IPS-15b (cell line): ENCODE data around the gene FSD1.

Experiments used
- H3K27me3 ChIP-seq: one replicate; pipeline ENCODE4 v1.6.1; 2013; ENCODE audit warnings: low read length; ENCODE audit not compliant: control insufficient read depth, insufficient read depth
- H3K36me3 ChIP-seq: one replicate; pipeline ENCODE4 v1.6.1; 2013; ENCODE audit warnings: low read length; ENCODE audit not compliant: control insufficient read depth, insufficient read depth
- H3K4me1 ChIP-seq: one replicate; pipeline ENCODE4 v1.6.1; 2013; ENCODE audit warnings: mild to moderate bottlenecking, low read length; ENCODE audit not compliant: control insufficient read depth, insufficient read depth
- H3K4me3 ChIP-seq: one replicate; pipeline ENCODE4 v1.5.1; 2013; ENCODE audit warnings: low read depth, low read length
- H3K9ac ChIP-seq: one replicate; pipeline ENCODE4 v1.6.1; 2013; ENCODE audit warnings: low read depth, mild to moderate bottlenecking, low read length
- H3K9me3 ChIP-seq: one replicate; pipeline ENCODE4 v1.6.1; 2013; ENCODE audit warnings: mild to moderate bottlenecking, low read length; ENCODE audit not compliant: control insufficient read depth, insufficient read depth

FSD1 gene

GRCh38 chr19:4304538-4305256 lies at the start of gene FSD1:
TSS of gene FSD1 (plus strand) at chr19:4304598. CDS start at chr19:4304747, 149 bp downstream.
- Histone ChIP-seq H3K4me3 (peak within 1 kb of the TSS; percentile 39), H3K9ac (no peak within 1 kb of the TSS), H3K27me3 (no peaks in the 10 kb centered on the region)

GRCh38 chr19:4256563-4256962 lies 47.8 kb upstream of the FSD1 start:
- Histone ChIP-seq H3K9ac (no peak overlapping the region), H3K36me3 (peaks cover 35% of the 10 kb centered on the region), H3K4me3 (no peak overlapping the region), H3K9me3 (peaks cover 5% of the 10 kb centered on the region), H3K27me3 (no peaks in the 10 kb centered on the region), H3K4me1 (no peaks in the 10 kb centered on the region)

More at GRCh38 chr19:4304538-4305256, at the start of gene FSD1:
- Histone ChIP-seq H3K9me3 (no peaks in the 10 kb centered on the region), H3K36me3 (peaks cover 13% of the 10 kb centered on the region), H3K4me1 (peaks cover 3% of the 10 kb centered on the region)

GRCh38 chr19:4257025-4257424 lies 47.4 kb upstream of the FSD1 start:
- peaks cover 35% of the 10 kb centered on the region for H3K36me3 ChIP-seq

GRCh38 chr19:4258181-4258580 lies 46.2 kb upstream of the FSD1 start:
- H3K9ac ChIP-seq, result no peak overlapping the region
- no peaks in the 10 kb centered on the region for H3K4me1 ChIP-seq
- no peaks in the 10 kb centered on the region for H3K27me3 ChIP-seq
- no peak overlapping the region for H3K4me3 ChIP-seq
- H3K36me3 ChIP-seq, result peaks cover 31% of the 10 kb centered on the region
- H3K9me3 ChIP-seq, result peaks cover 5% of the 10 kb centered on the region

More at GRCh38 chr19:4257025-4257424, 47.4 kb upstream of the FSD1 start:
- Histone ChIP-seq H3K9me3 (peaks cover 5% of the 10 kb centered on the region), H3K4me3 (no peak overlapping the region), H3K27me3 (no peaks in the 10 kb centered on the region), H3K9ac (no peak overlapping the region), H3K4me1 (no peaks in the 10 kb centered on the region)

GRCh38 chr19:4260613-4261191 lies 43.7 kb upstream of the FSD1 start:
- Histone ChIP-seq H3K27me3 (no peaks in the 10 kb centered on the region), H3K36me3 (peaks cover 23% of the 10 kb centered on the region), H3K4me1 (no peaks in the 10 kb centered on the region), H3K9me3 (peaks cover 5% of the 10 kb centered on the region), H3K4me3 (no peak overlapping the region), H3K9ac (no peak overlapping the region)

- H3K4me3 ChIP-seq, result no peak overlapping the region
- peaks cover 19% of the 10 kb centered on the region for H3K36me3 ChIP-seq
- no peaks in the 10 kb centered on the region for H3K4me1 ChIP-seq
- H3K27me3 ChIP-seq, result no peaks in the 10 kb centered on the region
- no peaks in the 10 kb centered on the region for H3K9me3 ChIP-seq
- H3K9ac ChIP-seq, result no peak overlapping the region
Observed at GRCh38 chr19:4264812-4265211, 39.6 kb upstream of the FSD1 start.

GRCh38 chr19:4266253-4267000 lies 38.0 kb upstream of the FSD1 start:
- Histone ChIP-seq H3K9me3 (no peaks in the 10 kb centered on the region), H3K4me3 (no peak overlapping the region), H3K4me1 (no peaks in the 10 kb centered on the region), H3K9ac (no peak overlapping the region), H3K36me3 (peaks cover 16% of the 10 kb centered on the region), H3K27me3 (no peaks in the 10 kb centered on the region)

GRCh38 chr19:4267101-4267900 lies 37.1 kb upstream of the FSD1 start:
- no peak overlapping the region for H3K4me3 ChIP-seq
- H3K9me3 ChIP-seq, result no peaks in the 10 kb centered on the region
- no peak overlapping the region for H3K9ac ChIP-seq
- no peaks in the 10 kb centered on the region for H3K4me1 ChIP-seq
- no peaks in the 10 kb centered on the region for H3K27me3 ChIP-seq
- peaks cover 16% of the 10 kb centered on the region for H3K36me3 ChIP-seq

- H3K4me1 ChIP-seq, result no peaks in the 10 kb centered on the region
- H3K9ac ChIP-seq, result no peak overlapping the region
- no peaks in the 10 kb centered on the region for H3K9me3 ChIP-seq
- no peaks in the 10 kb centered on the region for H3K27me3 ChIP-seq
- H3K36me3 ChIP-seq, result peaks cover 14% of the 10 kb centered on the region
- H3K4me3 ChIP-seq, result no peak overlapping the region
Observed at GRCh38 chr19:4267901-4268815, 36.2 kb upstream of the FSD1 start.

GRCh38 chr19:4268816-4269430 lies 35.5 kb upstream of the FSD1 start:
- Histone ChIP-seq H3K9ac (no peak overlapping the region), H3K36me3 (peaks cover 12% of the 10 kb centered on the region), H3K9me3 (no peaks in the 10 kb centered on the region), H3K4me3 (no peak overlapping the region), H3K27me3 (no peaks in the 10 kb centered on the region), H3K4me1 (no peaks in the 10 kb centered on the region)
